Measurements from ENCODE around the gene LCMT2. TPM values are rescaled to one million over a fixed set of nuclear protein-coding genes. Genes with fewer than 3 reads are reported as not detected.

LCMT2 gene
- total and polyA plus RNA-seq, 2 of the 8 experiments (the other 6 are each of a cell fraction or from before 2014, with no cell fraction given) = 11.2 to 11.9 TPM

DNA sequence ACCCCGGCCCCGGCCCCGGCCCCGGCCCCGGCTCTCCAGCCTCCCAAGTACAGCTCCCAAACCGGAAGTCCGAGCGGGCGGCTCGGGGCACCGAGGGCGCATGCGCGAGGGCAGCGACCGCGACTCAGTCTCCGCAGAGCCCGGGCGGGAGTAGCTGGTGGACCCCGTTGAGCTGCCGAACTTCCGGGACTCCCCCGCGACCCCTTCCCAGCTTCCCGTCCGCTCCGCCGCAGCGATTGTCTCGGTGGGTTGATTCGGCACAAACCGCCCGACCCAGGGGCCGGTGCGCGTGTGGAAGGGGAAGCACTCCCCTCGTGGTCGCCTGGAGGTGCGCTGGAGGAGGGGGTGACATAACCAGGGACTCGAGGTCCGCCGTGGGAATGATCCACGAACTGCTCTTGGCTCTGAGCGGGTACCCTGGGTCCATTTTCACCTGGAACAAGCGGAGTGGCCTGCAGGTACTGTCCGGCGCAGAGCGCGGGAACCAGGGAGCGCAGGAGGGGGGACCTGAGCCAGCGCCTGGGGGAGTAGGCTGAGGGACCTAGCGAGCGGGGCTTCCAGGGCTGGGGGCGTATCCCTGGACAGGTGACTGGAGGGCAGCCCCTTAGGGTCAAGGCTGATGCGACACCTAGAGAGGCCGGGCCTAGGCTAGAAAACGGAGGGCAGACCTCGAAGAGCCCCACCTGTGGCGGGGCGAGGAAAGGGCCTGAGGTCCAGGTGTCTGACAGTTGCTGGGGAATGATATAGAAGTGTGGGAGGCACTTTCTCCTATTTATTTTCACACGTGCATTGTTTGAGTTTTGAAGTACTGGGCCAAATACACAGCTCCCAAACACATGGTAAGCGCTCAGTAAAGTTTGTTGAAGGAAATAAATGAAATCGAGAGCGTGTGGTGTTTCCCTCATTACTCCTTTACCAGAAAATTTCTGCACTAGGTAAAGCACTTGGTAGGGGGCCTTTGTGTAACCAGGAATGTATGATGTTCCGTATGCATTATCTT, 40.9 kb upstream of the LCMT2 start, which contains the start of the genes TUBGCP4 and ZSCAN29 (continued):
- TF ChIP-seq, protein P1, sequence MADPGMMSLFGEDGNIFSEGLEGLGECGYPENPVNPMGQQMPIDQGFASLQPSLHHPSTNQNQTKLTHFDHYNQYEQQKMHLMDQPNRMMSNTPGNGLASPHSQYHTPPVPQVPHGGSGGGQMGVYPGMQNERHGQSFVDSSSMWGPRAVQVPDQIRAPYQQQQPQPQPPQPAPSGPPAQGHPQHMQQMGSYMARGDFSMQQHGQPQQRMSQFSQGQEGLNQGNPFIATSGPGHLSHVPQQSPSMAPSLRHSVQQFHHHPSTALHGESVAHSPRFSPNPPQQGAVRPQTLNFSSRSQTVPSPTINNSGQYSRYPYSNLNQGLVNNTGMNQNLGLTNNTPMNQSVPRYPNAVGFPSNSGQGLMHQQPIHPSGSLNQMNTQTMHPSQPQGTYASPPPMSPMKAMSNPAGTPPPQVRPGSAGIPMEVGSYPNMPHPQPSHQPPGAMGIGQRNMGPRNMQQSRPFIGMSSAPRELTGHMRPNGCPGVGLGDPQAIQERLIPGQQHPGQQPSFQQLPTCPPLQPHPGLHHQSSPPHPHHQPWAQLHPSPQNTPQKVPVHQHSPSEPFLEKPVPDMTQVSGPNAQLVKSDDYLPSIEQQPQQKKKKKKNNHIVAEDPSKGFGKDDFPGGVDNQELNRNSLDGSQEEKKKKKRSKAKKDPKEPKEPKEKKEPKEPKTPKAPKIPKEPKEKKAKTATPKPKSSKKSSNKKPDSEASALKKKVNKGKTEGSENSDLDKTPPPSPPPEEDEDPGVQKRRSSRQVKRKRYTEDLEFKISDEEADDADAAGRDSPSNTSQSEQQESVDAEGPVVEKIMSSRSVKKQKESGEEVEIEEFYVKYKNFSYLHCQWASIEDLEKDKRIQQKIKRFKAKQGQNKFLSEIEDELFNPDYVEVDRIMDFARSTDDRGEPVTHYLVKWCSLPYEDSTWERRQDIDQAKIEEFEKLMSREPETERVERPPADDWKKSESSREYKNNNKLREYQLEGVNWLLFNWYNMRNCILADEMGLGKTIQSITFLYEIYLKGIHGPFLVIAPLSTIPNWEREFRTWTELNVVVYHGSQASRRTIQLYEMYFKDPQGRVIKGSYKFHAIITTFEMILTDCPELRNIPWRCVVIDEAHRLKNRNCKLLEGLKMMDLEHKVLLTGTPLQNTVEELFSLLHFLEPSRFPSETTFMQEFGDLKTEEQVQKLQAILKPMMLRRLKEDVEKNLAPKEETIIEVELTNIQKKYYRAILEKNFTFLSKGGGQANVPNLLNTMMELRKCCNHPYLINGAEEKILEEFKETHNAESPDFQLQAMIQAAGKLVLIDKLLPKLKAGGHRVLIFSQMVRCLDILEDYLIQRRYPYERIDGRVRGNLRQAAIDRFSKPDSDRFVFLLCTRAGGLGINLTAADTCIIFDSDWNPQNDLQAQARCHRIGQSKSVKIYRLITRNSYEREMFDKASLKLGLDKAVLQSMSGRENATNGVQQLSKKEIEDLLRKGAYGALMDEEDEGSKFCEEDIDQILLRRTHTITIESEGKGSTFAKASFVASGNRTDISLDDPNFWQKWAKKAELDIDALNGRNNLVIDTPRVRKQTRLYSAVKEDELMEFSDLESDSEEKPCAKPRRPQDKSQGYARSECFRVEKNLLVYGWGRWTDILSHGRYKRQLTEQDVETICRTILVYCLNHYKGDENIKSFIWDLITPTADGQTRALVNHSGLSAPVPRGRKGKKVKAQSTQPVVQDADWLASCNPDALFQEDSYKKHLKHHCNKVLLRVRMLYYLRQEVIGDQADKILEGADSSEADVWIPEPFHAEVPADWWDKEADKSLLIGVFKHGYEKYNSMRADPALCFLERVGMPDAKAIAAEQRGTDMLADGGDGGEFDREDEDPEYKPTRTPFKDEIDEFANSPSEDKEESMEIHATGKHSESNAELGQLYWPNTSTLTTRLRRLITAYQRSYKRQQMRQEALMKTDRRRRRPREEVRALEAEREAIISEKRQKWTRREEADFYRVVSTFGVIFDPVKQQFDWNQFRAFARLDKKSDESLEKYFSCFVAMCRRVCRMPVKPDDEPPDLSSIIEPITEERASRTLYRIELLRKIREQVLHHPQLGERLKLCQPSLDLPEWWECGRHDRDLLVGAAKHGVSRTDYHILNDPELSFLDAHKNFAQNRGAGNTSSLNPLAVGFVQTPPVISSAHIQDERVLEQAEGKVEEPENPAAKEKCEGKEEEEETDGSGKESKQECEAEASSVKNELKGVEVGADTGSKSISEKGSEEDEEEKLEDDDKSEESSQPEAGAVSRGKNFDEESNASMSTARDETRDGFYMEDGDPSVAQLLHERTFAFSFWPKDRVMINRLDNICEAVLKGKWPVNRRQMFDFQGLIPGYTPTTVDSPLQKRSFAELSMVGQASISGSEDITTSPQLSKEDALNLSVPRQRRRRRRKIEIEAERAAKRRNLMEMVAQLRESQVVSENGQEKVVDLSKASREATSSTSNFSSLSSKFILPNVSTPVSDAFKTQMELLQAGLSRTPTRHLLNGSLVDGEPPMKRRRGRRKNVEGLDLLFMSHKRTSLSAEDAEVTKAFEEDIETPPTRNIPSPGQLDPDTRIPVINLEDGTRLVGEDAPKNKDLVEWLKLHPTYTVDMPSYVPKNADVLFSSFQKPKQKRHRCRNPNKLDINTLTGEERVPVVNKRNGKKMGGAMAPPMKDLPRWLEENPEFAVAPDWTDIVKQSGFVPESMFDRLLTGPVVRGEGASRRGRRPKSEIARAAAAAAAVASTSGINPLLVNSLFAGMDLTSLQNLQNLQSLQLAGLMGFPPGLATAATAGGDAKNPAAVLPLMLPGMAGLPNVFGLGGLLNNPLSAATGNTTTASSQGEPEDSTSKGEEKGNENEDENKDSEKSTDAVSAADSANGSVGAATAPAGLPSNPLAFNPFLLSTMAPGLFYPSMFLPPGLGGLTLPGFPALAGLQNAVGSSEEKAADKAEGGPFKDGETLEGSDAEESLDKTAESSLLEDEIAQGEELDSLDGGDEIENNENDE (IDR thresholded peaks at IDR 0.05; ENCODE audit: insufficient replicate concordance, low read length) = no peak
- TF ChIP-seq SP2 (IDR thresholded peaks at IDR 0.05; ENCODE audit: low read length) (no peak), SUZ12 (IDR thresholded peaks at IDR 0.05; ENCODE audit: low read length) (no peak), FOSL1 (IDR thresholded peaks at IDR 0.05; ENCODE audit: insufficient read depth, low read depth, low read length) (no peak), GABPA (IDR thresholded peaks at IDR 0.05; ENCODE audit: borderline replicate concordance, insufficient read depth, low read length) (peak; percentile 77; the same call in 1 of the 2 replicates), ZNF274 (IDR thresholded peaks at IDR 0.05; ENCODE audit: borderline replicate concordance, extremely low read depth, low read length) (no peak), SAP30 (IDR thresholded peaks at IDR 0.05; ENCODE audit: insufficient read depth, insufficient replicate concordance, low read length) (peak; percentile 88), KDM4A (IDR thresholded peaks at IDR 0.05; ENCODE audit: low read depth, low read length, severe bottlenecking) (peak; percentile 97)

Data from H1 (cell line).